HG03108 (cell line): Measurements from ENCODE around the gene FAM13C.
"Not testable (repeated sequence)": the region's sequence is repeated elsewhere in the genome, so short reads cannot be mapped to it uniquely, and the experiment has no call there.

Experiments used
- ATAC-seq: cut with Tn5 transposase; IDR thresholded peaks from one replicate; pipeline ENCODE4 v1.9.1; 2021; ENCODE audit warnings: moderate library complexity; ENCODE audit not compliant: unreplicated experiment

The FAM13C gene

GRCh38 chr10:59239108-59239507 is 123.2 kb downstream of the FAM13C start:
- ATAC-seq = not testable (repeated sequence)

GRCh38 chr10:59237775-59238174 is 124.6 kb downstream of the FAM13C start:
- ATAC-seq = no peak

GRCh38 chr10:59236064-59236697 is 126.2 kb downstream of the FAM13C start:
- ATAC-seq = no peak

- no peak for ATAC-seq
Measured at GRCh38 chr10:59234816-59235429, 127.4 kb downstream of the FAM13C start.

GRCh38 chr10:59234194-59234593 is 128.2 kb downstream of the FAM13C start:
- ATAC-seq = no peak

GRCh38 chr10:59229441-59229840 is 132.9 kb downstream of the FAM13C start:
- no peak for ATAC-seq

GRCh38 chr10:59227136-59227673 is 135.1 kb downstream of the FAM13C start:
- no peak for ATAC-seq

GRCh38 chr10:59225211-59225610 is 137.1 kb downstream of the FAM13C start:
- ATAC-seq = no peak

GRCh38 chr10:59223597-59223996 is 138.8 kb downstream of the FAM13C start:
- not testable (repeated sequence) for ATAC-seq

- no peak for ATAC-seq
Measured at GRCh38 chr10:59222788-59223187, 139.6 kb downstream of the FAM13C start.

GRCh38 chr10:59216178-59216869 is 146.0 kb downstream of the FAM13C start:
- no peak for ATAC-seq

GRCh38 chr10:59214160-59214559 is 148.2 kb downstream of the FAM13C start:
- no peak for ATAC-seq

- ATAC-seq = no peak
Measured at GRCh38 chr10:59212301-59212798, 150.0 kb downstream of the FAM13C start.

GRCh38 chr10:59206204-59206720 is 156.1 kb downstream of the FAM13C start:
- no peak for ATAC-seq
